NCI-H1436 (cell line): ENCODE data around the gene TESK2.
"Not testable (repeated sequence)": the region's sequence is repeated elsewhere in the genome, so short reads cannot be mapped to it uniquely, and the experiment has no call there.

Experiments
- DNase-seq: peaks from one replicate; lab custom pipeline; 2025; lab: John Stamatoyannopoulos, UW

Gene TESK2

GRCh38 chr1:45473302-45473701 is 17.7 kb downstream of the TESK2 start:
- no peak for DNase-seq

DNA sequence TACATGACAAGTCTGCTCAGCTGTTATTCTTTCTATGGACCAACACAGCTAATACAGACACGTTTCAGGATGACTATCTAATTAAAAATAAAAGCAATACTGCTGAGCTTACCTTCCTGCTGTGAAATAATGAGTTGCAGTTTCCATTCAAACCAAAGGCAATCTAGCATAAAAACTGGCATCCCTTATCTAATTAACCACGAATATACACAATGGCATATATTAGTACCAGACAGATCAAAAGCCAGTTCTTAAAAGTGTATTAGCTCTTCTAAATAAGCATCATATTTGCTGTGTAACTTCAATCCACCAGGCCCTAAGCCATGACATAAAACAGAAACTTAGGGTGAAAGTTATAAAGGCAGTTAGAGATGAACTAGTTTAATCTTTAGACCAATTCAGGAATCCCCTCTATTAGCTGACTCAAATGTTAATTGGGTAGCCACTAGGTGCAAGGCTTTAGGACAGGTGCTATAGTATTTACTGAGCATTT is 20.6 kb downstream of the TESK2 start:
- DNase-seq = no peak

DNA sequence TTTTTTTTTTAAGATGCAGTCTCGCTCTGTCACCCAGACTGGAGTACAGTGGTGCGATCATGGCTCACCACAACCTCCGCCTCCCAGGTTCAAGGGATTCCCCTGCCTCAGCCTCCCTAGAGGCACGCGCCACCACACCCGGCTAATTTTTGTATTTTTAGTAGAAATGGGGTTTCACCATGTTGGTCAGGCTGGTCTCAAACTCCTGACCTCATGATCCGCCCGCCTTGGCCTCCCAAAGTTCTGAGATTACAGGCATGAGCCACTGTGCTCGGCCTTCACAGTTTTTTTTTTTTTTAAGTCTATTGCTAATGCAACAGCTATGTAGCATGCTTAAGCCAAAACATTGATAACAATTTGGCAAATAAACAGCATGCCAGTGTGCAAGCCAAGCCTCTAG is 23.6 kb downstream of the TESK2 start:
- not testable (repeated sequence) for DNase-seq

- no peak for DNase-seq
These were observed 25.7 kb downstream of the TESK2 start for GRCh38 chr1:45465277-45465676.

DNA sequence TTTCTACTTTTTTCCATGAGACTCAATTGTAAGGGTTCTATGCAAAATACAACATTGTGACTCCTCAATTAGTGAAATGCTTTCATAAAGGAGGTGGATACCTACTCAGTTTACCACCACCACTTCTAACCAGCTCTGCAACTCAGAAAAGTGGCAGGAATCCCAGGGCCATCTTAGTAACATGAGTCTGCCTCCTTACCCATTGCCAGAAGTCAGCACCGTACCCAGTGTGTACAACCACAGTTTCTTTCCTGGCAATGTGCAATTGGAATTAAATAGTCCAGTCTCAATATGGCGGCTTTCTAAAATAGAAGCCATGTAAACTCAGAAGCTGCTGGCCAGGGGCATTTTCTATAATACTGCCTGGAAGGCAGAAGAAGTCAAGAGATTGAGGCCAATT is 32.1 kb downstream of the TESK2 start:
- DNase-seq = no peak

GRCh38 chr1:45456531-45456930 is 34.4 kb downstream of the TESK2 start:
- no peak for DNase-seq

GRCh38 chr1:45455162-45455561 is 35.8 kb downstream of the TESK2 start:
- no peak for DNase-seq

- DNase-seq = no peak
These were observed 36.5 kb downstream of the TESK2 start for GRCh38 chr1:45454464-45454863.

DNA sequence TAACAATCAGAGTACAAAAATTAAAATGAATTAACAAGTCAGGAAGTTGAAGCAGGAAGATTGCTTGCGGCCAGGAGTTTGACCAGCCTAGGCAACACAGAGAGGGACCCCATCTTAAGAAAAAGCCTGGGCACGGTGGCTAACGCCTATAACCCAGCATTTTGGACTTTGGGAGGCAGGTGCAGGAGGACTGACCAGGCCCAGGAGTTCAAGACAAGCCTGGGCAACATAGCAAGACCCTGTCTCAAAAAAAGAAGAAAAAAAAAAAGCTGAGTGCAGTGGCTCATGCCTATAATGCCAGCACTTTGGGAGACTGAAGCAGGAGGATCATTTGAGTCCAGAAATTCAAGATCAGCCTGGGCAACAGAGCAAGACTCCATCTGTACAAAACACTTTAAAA is 38.5 kb downstream of the TESK2 start:
- DNase-seq = no peak

GRCh38 chr1:45448357-45448756 is 42.6 kb downstream of the TESK2 start:
- DNase-seq = no peak

DNA sequence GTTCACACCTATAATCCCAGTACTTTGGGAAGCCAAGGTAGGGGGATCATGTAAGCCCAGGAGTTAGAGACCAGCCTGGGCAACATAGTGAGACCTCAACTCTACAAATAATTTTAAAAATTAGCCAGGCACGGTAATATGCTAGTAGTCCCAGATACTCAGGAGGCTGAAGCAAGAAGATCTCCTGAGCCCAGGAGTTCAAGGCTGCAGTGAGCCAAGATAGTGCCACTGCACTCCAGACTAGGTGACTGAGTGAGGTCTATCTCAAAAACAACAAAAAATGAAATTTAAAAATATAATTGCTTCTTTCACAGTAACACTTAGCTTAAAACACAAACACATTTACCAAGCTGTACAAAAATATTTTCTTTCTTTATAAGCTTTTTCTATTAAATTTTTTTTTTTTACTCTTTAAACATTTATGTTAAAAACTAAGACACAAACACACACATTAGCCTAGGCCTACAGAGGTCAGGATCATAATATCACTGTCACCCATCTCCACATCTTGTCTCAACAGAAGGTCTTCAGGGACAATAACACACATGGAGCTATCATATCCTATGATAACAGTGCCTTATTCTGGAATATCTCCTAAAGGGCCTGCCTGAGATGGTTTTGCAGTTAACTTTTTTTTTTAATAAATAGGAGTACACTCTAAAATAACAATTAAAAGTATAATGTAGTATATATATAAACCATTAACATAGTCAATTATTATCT is 43.9 kb downstream of the TESK2 start:
- DNase-seq = no peak

DNA sequence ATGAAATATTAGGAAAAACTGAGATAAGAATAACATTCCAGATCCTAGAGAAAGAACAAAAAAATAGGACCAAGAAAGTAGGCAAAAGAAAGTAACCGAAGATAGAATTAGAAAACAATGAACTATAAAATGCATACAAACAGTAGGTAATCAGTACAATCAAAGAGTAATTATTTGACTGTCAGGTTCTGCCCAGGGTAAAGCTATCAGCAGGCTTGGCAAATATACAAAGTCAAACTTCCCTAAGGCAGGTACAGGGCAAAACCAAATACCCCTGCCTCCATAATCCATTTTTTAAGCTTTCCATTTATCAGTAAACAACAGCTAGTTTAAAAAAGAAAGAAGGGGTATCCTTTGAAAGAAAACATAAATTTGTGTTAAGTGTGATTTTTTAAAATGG is 44.4 kb downstream of the TESK2 start:
- no peak for DNase-seq

DNA sequence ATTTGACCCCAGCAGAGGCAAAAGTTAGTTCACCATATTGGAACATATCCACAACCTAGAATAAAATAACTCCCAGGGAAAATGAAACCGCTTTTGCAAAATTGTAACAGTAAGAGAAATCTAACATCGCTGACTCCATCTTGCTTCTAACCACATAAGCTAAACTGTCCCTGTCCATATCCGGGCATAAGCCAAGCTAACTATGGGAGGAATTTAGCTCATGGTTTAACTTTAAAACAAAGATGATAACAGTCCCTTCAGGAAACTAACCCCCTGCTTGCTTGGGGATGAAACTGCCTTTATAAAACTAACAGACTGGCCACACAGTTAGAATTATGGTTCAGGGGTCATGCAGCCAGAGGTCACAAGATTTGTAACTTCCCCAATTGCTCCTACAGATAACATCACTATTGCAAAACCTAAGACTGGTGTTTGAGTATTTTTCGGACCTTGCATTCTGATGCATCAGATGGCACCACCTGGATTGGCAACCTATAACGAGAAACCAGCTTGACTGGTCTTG is 46.3 kb downstream of the TESK2 start:
- DNase-seq = no peak

- DNase-seq = no peak
These were observed 47.1 kb downstream of the TESK2 start for GRCh38 chr1:45443580-45444446.

DNA sequence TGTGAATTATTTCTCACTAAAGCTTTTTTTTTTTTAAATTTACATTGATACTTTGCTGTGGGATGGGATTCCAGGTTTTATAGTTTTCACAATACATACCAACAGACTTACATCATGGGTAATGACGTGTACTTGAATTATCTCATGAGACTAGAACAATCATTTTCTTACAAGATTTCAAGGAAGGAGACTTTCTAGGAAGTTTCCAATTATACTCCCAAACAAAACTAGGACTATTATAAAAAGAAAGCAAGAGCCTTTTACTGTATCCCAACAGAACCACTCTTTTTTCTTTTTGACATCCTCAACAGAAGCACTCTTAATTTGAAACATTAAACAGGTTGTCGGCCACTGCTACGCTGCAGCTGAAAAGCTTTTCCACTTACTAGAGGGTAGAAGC is 48.7 kb downstream of the TESK2 start:
- DNase-seq = no peak

DNA sequence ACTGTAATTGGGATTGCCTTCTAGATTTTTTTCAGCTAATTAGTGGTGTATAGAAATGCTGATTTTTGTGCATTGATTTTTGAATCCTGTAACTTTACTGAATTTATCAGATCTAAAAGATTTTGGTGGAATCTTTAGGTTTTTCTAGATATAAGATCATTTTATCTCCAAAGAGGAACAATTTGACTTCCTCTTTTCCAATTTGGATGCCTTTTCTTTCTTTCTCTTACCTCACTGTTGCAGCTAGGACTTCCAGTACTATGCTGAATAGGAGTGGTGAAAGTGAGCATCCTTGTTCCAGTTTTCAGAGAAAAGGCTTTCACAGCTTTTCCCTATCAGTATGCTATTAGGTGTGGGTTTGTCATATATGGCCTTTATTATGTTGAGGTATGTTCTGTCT is 53.6 kb downstream of the TESK2 start:
- no peak for DNase-seq

GRCh38 chr1:45430490-45430889 is 60.5 kb downstream of the TESK2 start:
- no peak for DNase-seq

GRCh38 chr1:45429561-45430159 is 61.3 kb downstream of the TESK2 start:
- no peak for DNase-seq

DNA sequence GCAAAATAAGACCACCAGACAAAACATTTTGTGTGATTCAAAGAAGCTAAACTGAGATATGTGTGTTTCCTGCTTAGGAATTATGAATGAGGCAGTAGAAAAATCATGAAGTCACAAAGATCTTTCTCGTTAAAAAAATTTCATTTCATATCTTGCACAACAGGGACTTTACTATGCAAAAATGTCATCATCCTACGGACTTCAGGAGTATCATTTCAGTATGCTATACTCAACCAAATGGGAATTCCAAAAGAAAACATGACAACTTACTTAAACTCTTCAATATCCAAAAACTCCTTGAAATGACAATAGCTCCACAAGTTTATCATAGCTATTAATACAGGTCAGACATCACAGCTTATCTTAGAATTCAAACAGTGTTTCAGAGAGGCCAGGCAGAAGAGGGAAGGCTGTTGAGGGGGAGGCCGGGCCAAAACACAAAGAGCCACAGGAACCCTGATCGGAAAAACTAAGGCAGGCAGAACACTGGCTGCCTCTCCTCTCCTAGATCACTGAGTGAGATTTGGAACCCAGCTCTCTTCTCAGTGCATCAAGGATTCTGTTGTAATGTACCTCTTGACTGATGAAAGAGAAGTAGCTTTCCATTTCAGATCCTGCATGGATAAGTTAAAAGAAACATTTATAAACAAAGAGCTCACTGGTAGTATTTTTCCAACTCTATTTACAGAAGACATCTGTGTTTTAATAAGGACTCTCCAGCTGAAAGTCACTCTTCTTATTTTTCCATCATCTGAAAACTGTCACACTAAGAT is 66.9 kb downstream of the TESK2 start:
- no peak for DNase-seq

DNA sequence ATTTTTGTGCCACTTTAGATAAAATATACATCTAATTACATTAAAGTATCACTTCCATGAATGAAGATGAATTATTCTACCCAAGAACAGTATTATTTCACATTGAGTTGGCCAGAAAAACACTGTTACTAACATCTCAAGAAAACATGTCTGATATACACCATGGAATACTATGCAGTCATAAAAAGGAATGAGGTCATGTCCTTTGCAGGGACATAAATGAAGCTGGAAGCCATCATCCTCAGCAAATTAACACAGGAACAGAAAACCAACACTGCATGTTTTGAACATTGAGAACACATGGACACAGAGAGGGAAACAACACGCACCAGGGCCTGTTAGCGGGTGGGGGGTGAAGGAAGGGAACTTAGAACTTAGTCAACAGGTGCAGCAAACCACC is 69.0 kb downstream of the TESK2 start:
- DNase-seq = no peak

DNA sequence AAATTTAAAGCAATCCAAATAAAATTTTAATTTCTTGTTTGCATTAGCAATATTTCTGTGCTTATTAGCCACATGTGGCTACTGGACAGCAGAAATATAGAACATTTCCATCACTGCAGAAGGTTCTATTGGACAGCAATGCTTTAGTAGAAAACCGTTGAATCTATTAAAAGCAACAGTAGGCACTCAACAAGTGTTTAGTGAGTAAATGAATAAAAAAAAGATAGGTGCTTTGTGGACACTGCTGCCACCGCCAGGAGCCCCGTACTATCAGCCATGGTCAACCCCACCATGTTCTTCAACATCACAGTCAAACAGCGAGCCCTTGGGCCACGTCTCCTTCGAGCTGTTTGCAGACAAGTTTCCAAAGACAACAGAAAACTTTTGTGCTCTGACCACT is 76.2 kb downstream of the TESK2 start:
- no peak for DNase-seq

DNA sequence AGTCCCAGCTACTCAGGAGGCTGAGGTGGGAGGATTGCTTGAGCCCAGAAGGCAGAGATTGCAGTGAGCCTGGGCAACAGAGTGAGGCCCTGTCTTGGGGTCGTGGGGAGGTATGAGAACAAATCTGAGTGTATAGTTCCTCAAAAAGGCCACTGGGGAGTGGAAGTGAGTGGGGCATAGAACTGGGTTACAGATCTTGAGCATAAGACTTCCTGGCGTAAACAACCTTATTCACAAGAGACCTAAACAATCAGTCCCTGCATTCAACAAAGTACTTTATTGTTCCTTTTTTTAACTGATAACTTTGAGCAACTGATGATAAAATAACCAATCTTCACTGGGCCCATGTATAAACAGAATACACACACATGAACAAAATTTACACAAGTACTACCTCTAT is 78.1 kb downstream of the TESK2 start:
- no peak for DNase-seq
